Caco-2 (cell line): ENCODE results near the gene GRIA1. TPM values are rescaled to one million over a fixed set of nuclear protein-coding genes. Genes with fewer than 3 reads are reported as not detected.

Experiments
- BruUV-seq: library from RNA; stranded (reverse); fragments of 400-500 nt; replicated peaks from 2 replicates; lab custom pipeline; 2021; lab: Mats Ljungman, UMichigan
- CTCF ChIA-PET: fragments of 300-600 bp; sonication (Branson Sonifier 250); formaldehyde crosslinking; loops from one replicate; lab custom pipeline; 2022; ENCODE audit warnings: antibody characterized with exemption; lab: Charles Lee
- POLR2A ChIA-PET: fragments of 300-600 bp; sonication (Branson Sonifier 250); formaldehyde crosslinking; loops from one replicate; lab custom pipeline; 2022; ENCODE audit warnings: antibody characterized with exemption; lab: Charles Lee
- DNase-seq, 2 experiments: peaks; one replicate each; pipeline versions ENCODE4 v3.0.0 to v3.0.0-alpha.2; 2020 to 2022
- H3K27me3 ChIP-seq: replicated peaks from 2 replicates; pipeline ENCODE4 v1.6.0; 2011; ENCODE audit warnings: low read length; ENCODE audit not compliant: control insufficient read depth, insufficient read depth
- H3K36me3 ChIP-seq: 2 replicates; pipeline ENCODE4 v1.5.1; 2011; ENCODE audit warnings: low read length; ENCODE audit not compliant: control insufficient read depth, insufficient read depth
- H3K4me1 ChIP-seq: fragments of 250-450 bp; sonication (Bioruptor Pico); 2 replicates; pipeline ENCODE4 v1.5.1; 2020; ENCODE audit warnings: mild to moderate bottlenecking
- H3K4me3 ChIP-seq: 2 replicates; pipeline ENCODE4 v1.5.1; 2011; ENCODE audit warnings: low read depth, mild to moderate bottlenecking, control low read depth, low read length
- H3K9me3 ChIP-seq: fragments of 250-450 bp; sonication (Bioruptor Pico); 2 replicates; pipeline ENCODE4 v1.5.1; 2020; ENCODE audit warnings: mild to moderate bottlenecking, moderate library complexity
- H3K27ac Mint-ChIP-seq: one replicate; pipeline ENCODE4 v1.8.0; 2022; ENCODE audit warnings: mixed read lengths; ENCODE audit not compliant: unreplicated experiment
- H3K27me3 Mint-ChIP-seq: one replicate; pipeline ENCODE4 v1.8.0; 2022; ENCODE audit warnings: mixed read lengths; ENCODE audit not compliant: insufficient read depth, unreplicated experiment
- H3K36me3 Mint-ChIP-seq: one replicate; pipeline ENCODE4 v1.8.0; 2022; ENCODE audit warnings: mild to moderate bottlenecking, mixed read lengths; ENCODE audit not compliant: insufficient read depth, unreplicated experiment
- H3K4me1 Mint-ChIP-seq: one replicate; pipeline ENCODE4 v1.8.0; 2022; ENCODE audit warnings: low read depth, mixed read lengths; ENCODE audit not compliant: unreplicated experiment
- H3K4me3 Mint-ChIP-seq: one replicate; pipeline ENCODE4 v1.8.0; 2022; ENCODE audit warnings: mild to moderate bottlenecking, moderate library complexity, mixed read lengths; ENCODE audit not compliant: unreplicated experiment
- H3K9me3 Mint-ChIP-seq: one replicate; pipeline ENCODE4 v1.8.0; 2022; ENCODE audit warnings: mixed read lengths; ENCODE audit not compliant: unreplicated experiment
- CTCF ChIP-seq, 2 experiments: fragments of 200-600 bp in 1 of 2; IDR thresholded peaks; 1 replicate in 1 of 2; 2 replicates in 1 of 2; pipeline versions ENCODE4 v1.5.1 to v1.8.0; 2011 to 2022; ENCODE audit warnings: antibody characterized with exemption in 1 of 2, control low read depth in 1 of 2, inconsistent platforms in 1 of 2, low read depth in 1 of 2, low read length in 1 of 2, mild to moderate bottlenecking in 1 of 2, moderate library complexity in 1 of 2; ENCODE audit not compliant: insufficient read depth in 1 of 2, severe bottlenecking in 1 of 2, unreplicated experiment in 1 of 2
- intact Hi-C: fragments of 100-400 bp; cut with micrococcal nuclease; formaldehyde crosslinking; loops from one replicate; pipeline ENCODE4 v1.10.0; 2022; ENCODE audit not compliant: unreplicated experiment
- total RNA-seq: library from RNA; stranded (reverse); gene quantifications from 2 replicates; pipeline ENCODE4 v1.2.3, GENCODE V29; 2022

GRIA1 gene
- total RNA-seq, 1 experiment from 2014 or later, result not detected

GRCh38 chr5:153504726-153505125, 14.3 kb downstream of the GRIA1 start:
- no peaks in the 10 kb centered on the region for H3K9me3 Mint-ChIP-seq
- intact Hi-C loops, result no loop called here
- CTCF ChIA-PET, result no interaction called here
- no peak overlapping the region for H3K27ac Mint-ChIP-seq
- Histone ChIP-seq H3K4me3 (no peak overlapping the region), H3K4me1 (no peaks in the 10 kb centered on the region), H3K27me3 (no peaks in the 10 kb centered on the region), H3K9me3 (no peaks in the 10 kb centered on the region), H3K36me3 (no peaks in the 10 kb centered on the region)
- POLR2A ChIA-PET, result no interaction called here
- H3K27me3 Mint-ChIP-seq, result peaks cover 8% of the 10 kb centered on the region
- no TSS peak for BruUV-seq
- no peak for TF ChIP-seq CTCF (IDR thresholded peaks at IDR 0.05; ENCODE audit: insufficient read depth in 1 of 2, low read depth in 1 of 2, low read length in 1 of 2, severe bottlenecking in 1 of 2, unreplicated experiment in 1 of 2)
- DNase-seq, result no peak
- H3K4me1 Mint-ChIP-seq, result peaks cover 7% of the 10 kb centered on the region
- H3K36me3 Mint-ChIP-seq, result no peaks in the 10 kb centered on the region
- H3K4me3 Mint-ChIP-seq, result no peak overlapping the region

- H3K4me3 Mint-ChIP-seq, result no peak overlapping the region
Measured at GRCh38 chr5:153508700-153509099, 18.2 kb downstream of the GRIA1 start.

GRCh38 chr5:153511622-153512021, 21.2 kb downstream of the GRIA1 start:
- Mint-ChIP-seq H3K4me3 (no peak overlapping the region), H3K4me1 (no peaks in the 10 kb centered on the region), H3K27me3 (peaks cover 9% of the 10 kb centered on the region), H3K27ac (no peak overlapping the region), H3K36me3 (no peaks in the 10 kb centered on the region), H3K9me3 (no peaks in the 10 kb centered on the region)
- Histone ChIP-seq H3K27me3 (no peaks in the 10 kb centered on the region), H3K9me3 (no peaks in the 10 kb centered on the region), H3K4me3 (no peak overlapping the region), H3K36me3 (no peaks in the 10 kb centered on the region), H3K4me1 (no peaks in the 10 kb centered on the region)
- POLR2A ChIA-PET, result no interaction called here
- intact Hi-C loops, result no loop called here
- no peak for DNase-seq
- no peak for TF ChIP-seq CTCF (IDR thresholded peaks at IDR 0.05; ENCODE audit: insufficient read depth in 1 of 2, low read depth in 1 of 2, low read length in 1 of 2, severe bottlenecking in 1 of 2, unreplicated experiment in 1 of 2)
- CTCF ChIA-PET, result no interaction called here
- BruUV-seq, result no TSS peak

More at GRCh38 chr5:153508700-153509099, 18.2 kb downstream of the GRIA1 start:
- H3K36me3 ChIP-seq, result no peaks in the 10 kb centered on the region
- no TSS peak for BruUV-seq
- no peak for TF ChIP-seq CTCF (IDR thresholded peaks at IDR 0.05; ENCODE audit: insufficient read depth in 1 of 2, low read depth in 1 of 2, low read length in 1 of 2, severe bottlenecking in 1 of 2, unreplicated experiment in 1 of 2)
- no peaks in the 10 kb centered on the region for H3K27me3 ChIP-seq
- no peaks in the 10 kb centered on the region for H3K4me1 ChIP-seq
- H3K27ac Mint-ChIP-seq, result no peak overlapping the region
- no peaks in the 10 kb centered on the region for H3K9me3 Mint-ChIP-seq
- intact Hi-C loops, result no loop called here
- POLR2A ChIA-PET, result no interaction called here
- DNase-seq, result no peak
- CTCF ChIA-PET, result no interaction called here
- H3K27me3 Mint-ChIP-seq, result peaks cover 9% of the 10 kb centered on the region
- H3K9me3 ChIP-seq, result no peaks in the 10 kb centered on the region
- no peaks in the 10 kb centered on the region for H3K4me1 Mint-ChIP-seq
- H3K4me3 ChIP-seq, result no peak overlapping the region
- no peaks in the 10 kb centered on the region for H3K36me3 Mint-ChIP-seq
